ENCODE results near the gene TREM1.

Gene TREM1

DNA sequence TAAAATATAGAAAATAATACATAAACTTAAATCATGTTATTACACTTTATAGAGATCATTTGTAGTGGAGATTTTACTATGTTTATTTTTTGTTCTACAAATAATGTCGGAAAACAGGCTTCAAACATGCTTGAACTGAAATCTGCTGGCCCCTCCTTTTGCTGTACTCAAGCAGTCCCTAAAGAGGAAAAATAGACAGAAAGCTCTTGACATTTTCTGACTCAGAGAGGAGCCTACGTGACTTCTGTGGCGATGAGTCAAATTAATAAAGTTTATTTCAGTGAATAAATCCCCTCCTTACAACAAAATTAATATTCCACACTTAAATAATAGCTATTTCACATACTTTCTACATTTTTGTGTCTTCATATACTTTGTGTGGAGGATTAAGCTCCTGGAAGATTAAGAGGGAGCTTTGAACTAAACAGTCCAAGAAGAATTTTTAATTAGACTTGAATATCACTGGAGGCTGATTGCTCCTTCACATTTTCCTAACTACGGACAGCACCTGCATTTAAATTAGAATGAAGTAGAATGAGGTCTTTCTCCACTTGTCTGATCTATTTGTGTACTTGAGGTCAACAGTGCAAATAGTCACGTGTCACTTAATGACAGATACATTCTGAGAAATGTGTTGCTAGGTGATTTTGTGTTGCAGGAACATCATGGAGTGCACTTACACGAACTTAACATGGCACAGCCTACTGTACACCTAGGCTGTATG lies 1.7 kb upstream of the TREM1 start:
- no peak for DNase-seq (ENCODE audit: low read depth in 1 of 2, low spot score in 1 of 2)
- TF ChIP-seq GABPA (IDR thresholded peaks at IDR 0.05; ENCODE audit: low read depth) (no peak), SPI1 (IDR thresholded peaks at IDR 0.05; ENCODE audit: borderline replicate concordance, low read depth) (no peak)
- TF ChIP-seq, protein P1, sequence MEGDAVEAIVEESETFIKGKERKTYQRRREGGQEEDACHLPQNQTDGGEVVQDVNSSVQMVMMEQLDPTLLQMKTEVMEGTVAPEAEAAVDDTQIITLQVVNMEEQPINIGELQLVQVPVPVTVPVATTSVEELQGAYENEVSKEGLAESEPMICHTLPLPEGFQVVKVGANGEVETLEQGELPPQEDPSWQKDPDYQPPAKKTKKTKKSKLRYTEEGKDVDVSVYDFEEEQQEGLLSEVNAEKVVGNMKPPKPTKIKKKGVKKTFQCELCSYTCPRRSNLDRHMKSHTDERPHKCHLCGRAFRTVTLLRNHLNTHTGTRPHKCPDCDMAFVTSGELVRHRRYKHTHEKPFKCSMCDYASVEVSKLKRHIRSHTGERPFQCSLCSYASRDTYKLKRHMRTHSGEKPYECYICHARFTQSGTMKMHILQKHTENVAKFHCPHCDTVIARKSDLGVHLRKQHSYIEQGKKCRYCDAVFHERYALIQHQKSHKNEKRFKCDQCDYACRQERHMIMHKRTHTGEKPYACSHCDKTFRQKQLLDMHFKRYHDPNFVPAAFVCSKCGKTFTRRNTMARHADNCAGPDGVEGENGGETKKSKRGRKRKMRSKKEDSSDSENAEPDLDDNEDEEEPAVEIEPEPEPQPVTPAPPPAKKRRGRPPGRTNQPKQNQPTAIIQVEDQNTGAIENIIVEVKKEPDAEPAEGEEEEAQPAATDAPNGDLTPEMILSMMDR (IDR thresholded peaks at IDR 0.05; ENCODE audit: insufficient read depth, low read length), result no peak
- Histone ChIP-seq H3K27me3 (ENCODE audit: insufficient read depth, poor library complexity, severe bottlenecking) (no peaks in the 10 kb centered on the region), H3K27ac (replicated peaks) (no peak overlapping the region), H3K4me3 (replicated peaks; ENCODE audit: insufficient read depth, low read length) (no peak overlapping the region)

DNA sequence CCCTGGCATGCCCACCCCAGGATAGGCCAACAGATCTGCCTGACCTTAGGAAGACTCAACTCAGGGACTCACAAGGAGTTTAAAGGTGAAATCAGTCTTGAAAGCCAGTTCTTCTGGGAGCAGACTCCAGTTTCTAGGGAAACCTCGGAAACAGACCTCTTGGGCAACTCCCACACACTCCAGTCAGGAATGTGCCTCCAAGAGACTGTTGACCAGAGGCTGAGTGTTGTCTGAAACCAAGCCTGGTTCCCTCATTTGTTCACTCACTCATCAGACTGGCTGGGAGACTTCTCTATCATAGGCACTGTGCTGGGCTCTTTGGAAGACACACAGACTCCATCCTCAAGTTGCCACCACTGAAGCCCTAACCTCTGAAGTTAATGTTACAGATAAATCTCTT lies 1.8 kb downstream of the TREM1 start:
- no peak for DNase-seq (ENCODE audit: low read depth in 1 of 2, low spot score in 1 of 2)
- Histone ChIP-seq H3K4me3 (replicated peaks; ENCODE audit: insufficient read depth, low read length) (no peak overlapping the region), H3K27me3 (ENCODE audit: insufficient read depth, poor library complexity, severe bottlenecking) (no peaks in the 10 kb centered on the region), H3K27ac (replicated peaks) (no peak overlapping the region)
- TF ChIP-seq, protein P2, sequence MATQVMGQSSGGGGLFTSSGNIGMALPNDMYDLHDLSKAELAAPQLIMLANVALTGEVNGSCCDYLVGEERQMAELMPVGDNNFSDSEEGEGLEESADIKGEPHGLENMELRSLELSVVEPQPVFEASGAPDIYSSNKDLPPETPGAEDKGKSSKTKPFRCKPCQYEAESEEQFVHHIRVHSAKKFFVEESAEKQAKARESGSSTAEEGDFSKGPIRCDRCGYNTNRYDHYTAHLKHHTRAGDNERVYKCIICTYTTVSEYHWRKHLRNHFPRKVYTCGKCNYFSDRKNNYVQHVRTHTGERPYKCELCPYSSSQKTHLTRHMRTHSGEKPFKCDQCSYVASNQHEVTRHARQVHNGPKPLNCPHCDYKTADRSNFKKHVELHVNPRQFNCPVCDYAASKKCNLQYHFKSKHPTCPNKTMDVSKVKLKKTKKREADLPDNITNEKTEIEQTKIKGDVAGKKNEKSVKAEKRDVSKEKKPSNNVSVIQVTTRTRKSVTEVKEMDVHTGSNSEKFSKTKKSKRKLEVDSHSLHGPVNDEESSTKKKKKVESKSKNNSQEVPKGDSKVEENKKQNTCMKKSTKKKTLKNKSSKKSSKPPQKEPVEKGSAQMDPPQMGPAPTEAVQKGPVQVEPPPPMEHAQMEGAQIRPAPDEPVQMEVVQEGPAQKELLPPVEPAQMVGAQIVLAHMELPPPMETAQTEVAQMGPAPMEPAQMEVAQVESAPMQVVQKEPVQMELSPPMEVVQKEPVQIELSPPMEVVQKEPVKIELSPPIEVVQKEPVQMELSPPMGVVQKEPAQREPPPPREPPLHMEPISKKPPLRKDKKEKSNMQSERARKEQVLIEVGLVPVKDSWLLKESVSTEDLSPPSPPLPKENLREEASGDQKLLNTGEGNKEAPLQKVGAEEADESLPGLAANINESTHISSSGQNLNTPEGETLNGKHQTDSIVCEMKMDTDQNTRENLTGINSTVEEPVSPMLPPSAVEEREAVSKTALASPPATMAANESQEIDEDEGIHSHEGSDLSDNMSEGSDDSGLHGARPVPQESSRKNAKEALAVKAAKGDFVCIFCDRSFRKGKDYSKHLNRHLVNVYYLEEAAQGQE (IDR thresholded peaks at IDR 0.05; ENCODE audit: insufficient replicate concordance, low read depth), result no peak
- no peak for TF ChIP-seq SPI1 (IDR thresholded peaks at IDR 0.05; ENCODE audit: borderline replicate concordance, low read depth)
- no peak for TF ChIP-seq GABPA (IDR thresholded peaks at IDR 0.05; ENCODE audit: low read depth)
- TF ChIP-seq, protein P1 (IDR thresholded peaks at IDR 0.05; ENCODE audit: insufficient read depth, low read length), result no peak
- TF ChIP-seq POLR2AphosphoS5 (IDR thresholded peaks at IDR 0.05; ENCODE audit: low read depth), result no peak

DNA sequence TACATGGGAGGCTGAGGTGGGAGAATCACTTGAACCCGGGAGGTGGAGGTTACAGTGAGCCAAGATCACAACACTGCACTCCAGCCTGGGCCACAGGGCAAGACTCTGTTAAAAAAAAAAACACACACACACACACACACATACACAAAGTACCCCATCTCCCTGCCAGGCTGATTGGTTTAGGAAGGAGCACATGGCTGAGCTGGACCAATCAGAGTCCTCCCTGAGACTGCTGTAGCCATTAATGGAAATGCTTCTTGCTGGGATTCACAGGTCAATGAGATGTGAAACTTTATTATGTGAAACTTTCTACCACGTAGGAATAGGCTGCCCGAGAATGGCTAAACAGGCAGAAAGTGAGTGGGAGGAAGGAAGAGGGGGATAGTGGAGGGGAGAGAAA lies 2.9 kb downstream of the TREM1 start:
- no peaks in the 10 kb centered on the region for H3K27me3 ChIP-seq (ENCODE audit: insufficient read depth, poor library complexity, severe bottlenecking)
- no peak for DNase-seq (ENCODE audit: low read depth in 1 of 2, low spot score in 1 of 2)
- H3K4me3 ChIP-seq (replicated peaks; ENCODE audit: insufficient read depth, low read length), result no peak overlapping the region
- TF ChIP-seq POLR2AphosphoS5 (IDR thresholded peaks at IDR 0.05; ENCODE audit: low read depth), result no peak
- TF ChIP-seq GABPA (IDR thresholded peaks at IDR 0.05; ENCODE audit: low read depth), result no peak
- TF ChIP-seq, protein P1 (IDR thresholded peaks at IDR 0.05; ENCODE audit: insufficient read depth, low read length), result no peak
- TF ChIP-seq SPI1 (IDR thresholded peaks at IDR 0.05; ENCODE audit: borderline replicate concordance, low read depth), result no peak
- TF ChIP-seq, protein P2 (IDR thresholded peaks at IDR 0.05; ENCODE audit: insufficient replicate concordance, low read depth), result no peak
- H3K27ac ChIP-seq (replicated peaks), result no peak overlapping the region

All from HL-60 (cell line).